GM19238 (cell line): ENCODE measurements around the gene SUDS3.

ENCODE experiments used
- DNase-seq: peaks from one replicate; pipeline ENCODE4 v3.0.0; 2011; ENCODE audit warnings: low spot score; ENCODE audit not compliant: insufficient read length

Gene SUDS3

GRCh38 chr12:118356809-118357256 lies 19.5 kb upstream of the SUDS3 start:
- no peak for DNase-seq

- DNase-seq, result no peak
Observed at GRCh38 chr12:118357257-118358007, 18.9 kb upstream of the SUDS3 start.

GRCh38 chr12:118358008-118358359 lies 18.4 kb upstream of the SUDS3 start:
- no peak for DNase-seq

GRCh38 chr12:118358612-118359540 lies 17.5 kb upstream of the SUDS3 start:
- DNase-seq, result no peak

- DNase-seq, result no peak
Observed at GRCh38 chr12:118359541-118359915, 16.8 kb upstream of the SUDS3 start.

- no peak for DNase-seq
Observed at GRCh38 chr12:118361092-118361404, 15.3 kb upstream of the SUDS3 start.

GRCh38 chr12:118361889-118362288 lies 14.5 kb upstream of the SUDS3 start:
- DNase-seq, result no peak

- DNase-seq, result no peak
Observed at GRCh38 chr12:118368821-118369220, 7.5 kb upstream of the SUDS3 start.

GRCh38 chr12:118370601-118371000 lies 5.8 kb upstream of the SUDS3 start:
- no peak for DNase-seq

- DNase-seq, result no peak
Observed at GRCh38 chr12:118371321-118372282, 4.8 kb upstream of the SUDS3 start.

- peak; percentile 84 for DNase-seq
Observed at GRCh38 chr12:118372541-118373495, 3.5 kb upstream of the SUDS3 start, which contains the start of gene TAOK3. TSS of gene TAOK3 (minus strand) at chr12:118372907. CDS start at chr12:118255567, 117,340 bp downstream.

GRCh38 chr12:118373616-118374015 lies 2.7 kb upstream of the SUDS3 start:
- DNase-seq, result no peak

GRCh38 chr12:118374126-118374725 lies 2.1 kb upstream of the SUDS3 start:
- DNase-seq, result no peak

GRCh38 chr12:118374909-118375308 lies 1.4 kb upstream of the SUDS3 start:
- DNase-seq, result no peak

- no peak for DNase-seq
Observed at GRCh38 chr12:118375348-118375747, 1.0 kb upstream of the SUDS3 start.

GRCh38 chr12:118377021-118377883 lies 897 bp downstream of the SUDS3 start:
- no peak for DNase-seq

GRCh38 chr12:118377884-118378470 lies 1.6 kb downstream of the SUDS3 start:
- DNase-seq, result peak; percentile 52

GRCh38 chr12:118391424-118391823 lies 15.1 kb downstream of the SUDS3 start:
- no peak for DNase-seq
